Left colon (tissue), 2 donors: ENCODE measurements around the gene ZFAND5. TPM values are rescaled to one million over a fixed set of nuclear protein-coding genes. Genes with fewer than 3 reads are reported as not detected.

Source experiments
- total RNA-seq, 2 donors: library from RNA; stranded (reverse); fragmentation: NEBNext Ultra II Directional; extraction: Animal tissue kit (Norgen Biotek cat#: 25700); gene quantifications; one replicate each; pipeline ENCODE4 v1.2.1, GENCODE V29; 2021
- donor health status: DM: no; HTN: no; CAD: no.
- donor health status: DM: yes; HTN: yes; CAD: no.

ZFAND5 gene
- total RNA-seq, 2 donors from 2014 or later, result 105 to 161 TPM

Other genes starting within 250 kb of the ZFAND5 start
- 10 to 100 TPM; 35.3 to 44.7 TPM for gene GDA, start 215.8 kb downstream of the ZFAND5 start, total RNA-seq
- under 1 TPM; 0.28 to 0.40 TPM for gene TMC1, start 156.4 kb upstream of the ZFAND5 start, total RNA-seq